HEK293 (cell line): ENCODE data around the gene SLC22A8.

Source experiments
- CTCF ChIA-PET: fragments of 350-600 bp; formaldehyde crosslinking; extraction: SDS; loops from one replicate; lab custom pipeline; 2021; ENCODE audit warnings: antibody characterized with exemption; lab: Yijun Ruan, JAX
- POLR2A ChIA-PET: fragments of 300-600 bp; formaldehyde crosslinking; extraction: SDS; loops from one replicate; lab custom pipeline; 2020; ENCODE audit warnings: antibody characterized with exemption, inconsistent platforms; lab: Yijun Ruan, JAX
- H3K27ac ChIP-seq: fragments of 200-500 bp; sonication (Bioruptor generic); 2 replicates; pipeline ENCODE4 v1.5.1; 2014; ENCODE audit warnings: low read depth, low read length, control low read depth, inconsistent platforms; ENCODE audit errors: extremely low read depth
- H3K36me3 ChIP-seq, 2 experiments: fragments of 200-500 bp in 1 of 2; sonication (Bioruptor generic) in 1 of 2; 1 replicate in 1 of 2; 2 replicates in 1 of 2; pipeline ENCODE4 v1.5.1; 2014 to 2017; ENCODE audit warnings: inconsistent platforms in 2 of 2, low read length in 2 of 2; ENCODE audit not compliant: control insufficient read depth in 2 of 2, insufficient read depth in 1 of 2
- H3K4me1 ChIP-seq: fragments of 200-500 bp; sonication (Bioruptor generic); 2 replicates; pipeline ENCODE4 v1.5.1; 2014; ENCODE audit warnings: mild to moderate bottlenecking, low read length, inconsistent platforms; ENCODE audit not compliant: control insufficient read depth, insufficient read depth
- H3K4me3 ChIP-seq: 2 replicates; pipeline ENCODE4 v1.5.1; 2011; ENCODE audit warnings: low read depth, mild to moderate bottlenecking, control low read depth, low read length, moderate library complexity
- H3K9me3 ChIP-seq: fragments of 200-500 bp; sonication (Bioruptor generic); 2 replicates; pipeline ENCODE4 v1.5.1; 2014; ENCODE audit warnings: low read depth, low read length, inconsistent platforms; ENCODE audit not compliant: control insufficient read depth, insufficient read depth
- HOXA7 ChIP-seq: sonication (generic); formaldehyde crosslinking; IDR thresholded peaks from 2 replicates; pipeline ENCODE4 v1.8.1; 2022; ENCODE audit warnings: missing genetic modification reagents, borderline replicate concordance
- INSM2 ChIP-seq: fragments of 450-650 bp; formaldehyde crosslinking; IDR thresholded peaks from 2 replicates; pipeline ENCODE4 v1.5.1; 2016; ENCODE audit warnings: missing biosample characterization, missing genetic modification characterization
- MZF1 ChIP-seq: fragments of 450-650 bp; formaldehyde crosslinking; IDR thresholded peaks from 2 replicates; pipeline ENCODE4 v1.5.1; 2017; ENCODE audit warnings: missing biosample characterization, missing genetic modification characterization, borderline replicate concordance
- OVOL3 ChIP-seq: fragments of 450-650 bp; formaldehyde crosslinking; IDR thresholded peaks from 2 replicates; pipeline ENCODE4 v1.5.1; 2016; ENCODE audit warnings: missing biosample characterization, missing genetic modification characterization
- PBX3 ChIP-seq: sonication (generic); formaldehyde crosslinking; IDR thresholded peaks from 2 replicates; pipeline ENCODE4 v1.8.1; 2022; ENCODE audit warnings: mild to moderate bottlenecking, moderate library complexity, missing genetic modification reagents
- SP7 ChIP-seq: fragments of 450-650 bp; formaldehyde crosslinking; IDR thresholded peaks from 2 replicates; pipeline ENCODE4 v1.5.1; 2016; ENCODE audit warnings: missing biosample characterization, missing genetic modification characterization
- YY1 ChIP-seq: fragments of 450-650 bp; formaldehyde crosslinking; IDR thresholded peaks from 2 replicates; pipeline ENCODE4 v1.5.1; 2018; ENCODE audit warnings: missing biosample characterization, missing genetic modification characterization
- ZBTB20 ChIP-seq: fragments of 450-650 bp; formaldehyde crosslinking; IDR thresholded peaks from 2 replicates; pipeline ENCODE4 v1.5.1; 2016; ENCODE audit warnings: missing biosample characterization, missing genetic modification characterization
- ZBTB8A ChIP-seq: fragments of 450-650 bp; formaldehyde crosslinking; IDR thresholded peaks from 2 replicates; pipeline ENCODE4 v1.5.1; 2016; ENCODE audit warnings: missing biosample characterization, missing genetic modification characterization
- ZEB2 ChIP-seq: fragments of 450-650 bp; formaldehyde crosslinking; IDR thresholded peaks from 2 replicates; pipeline ENCODE4 v1.5.1; 2016; ENCODE audit warnings: missing biosample characterization, missing genetic modification characterization
- ZFHX2 ChIP-seq: fragments of 450-650 bp; formaldehyde crosslinking; conservative IDR thresholded peaks from 2 replicates; pipeline ENCODE4 v1.5.1; 2016; ENCODE audit warnings: missing biosample characterization, missing genetic modification characterization
- ZNF121 ChIP-seq: fragments of 450-650 bp; formaldehyde crosslinking; IDR thresholded peaks from 2 replicates; pipeline ENCODE4 v1.5.1; 2016; ENCODE audit warnings: missing biosample characterization, missing genetic modification characterization
- ZNF2 ChIP-seq: fragments of 450-650 bp; formaldehyde crosslinking; IDR thresholded peaks from 2 replicates; pipeline ENCODE4 v1.5.1; 2016; ENCODE audit warnings: missing biosample characterization, missing genetic modification characterization
- ZNF302 ChIP-seq: fragments of 450-650 bp; formaldehyde crosslinking; IDR thresholded peaks from 2 replicates; pipeline ENCODE4 v1.5.1; 2016; ENCODE audit warnings: missing biosample characterization, missing genetic modification characterization, low read depth
- ZNF311 ChIP-seq: fragments of 450-650 bp; formaldehyde crosslinking; IDR thresholded peaks from 2 replicates; pipeline ENCODE4 v1.5.1; 2017; ENCODE audit warnings: missing biosample characterization, missing genetic modification characterization, borderline replicate concordance
- ZNF394 ChIP-seq: fragments of 450-650 bp; formaldehyde crosslinking; IDR thresholded peaks from 2 replicates; pipeline ENCODE4 v1.5.1; 2016; ENCODE audit warnings: missing biosample characterization, missing genetic modification characterization, mild to moderate bottlenecking, moderate library complexity, borderline replicate concordance
- ZNF416 ChIP-seq: fragments of 450-650 bp; formaldehyde crosslinking; IDR thresholded peaks from 2 replicates; pipeline ENCODE4 v1.5.1; 2016; ENCODE audit warnings: missing biosample characterization, missing genetic modification characterization
- ZNF639 ChIP-seq: fragments of 450-650 bp; formaldehyde crosslinking; IDR thresholded peaks from 2 replicates; pipeline ENCODE4 v1.5.1; 2016; ENCODE audit warnings: missing biosample characterization, missing genetic modification characterization
- ZNF654 ChIP-seq: fragments of 450-650 bp; formaldehyde crosslinking; IDR thresholded peaks from 2 replicates; pipeline ENCODE4 v1.5.1; 2016; ENCODE audit warnings: low read depth, missing biosample characterization, missing genetic modification characterization
- ZNF768 ChIP-seq: fragments of 450-650 bp; formaldehyde crosslinking; IDR thresholded peaks from 2 replicates; pipeline ENCODE4 v1.5.1; 2018; ENCODE audit warnings: missing biosample characterization, mild to moderate bottlenecking, missing genetic modification characterization

SLC22A8 gene

GRCh38 chr11:62962391-62962790 is 53.2 kb downstream of the SLC22A8 start:
- H3K36me3 ChIP-seq, result no peaks in the 10 kb centered on the region
- H3K4me3 ChIP-seq, result no peak overlapping the region
- ChIA-PET CTCF (interaction anchor here (0.7 to 3.8 kb wide), 3 partner anchors 14 to 73 kb away, joined by 3 to 20 read pairs (median 6); no protein-coding TSS in a partner anchor), POLR2A (no interaction called here)
- no peak overlapping the region for H3K27ac ChIP-seq
- H3K9me3 ChIP-seq, result no peaks in the 10 kb centered on the region
- H3K4me1 ChIP-seq, result no peaks in the 10 kb centered on the region
- TF ChIP-seq ZNF2 (tag by site-specific recombination) (no peak), ZNF394 (tag by site-specific recombination) (no peak), ZNF416 (tag by site-specific recombination) (no peak), ZBTB20 (tag by site-specific recombination) (no peak), ZNF121 (tag by site-specific recombination) (no peak), SP7 (tag by site-specific recombination) (no peak), ZNF768 (no peak), PBX3 (CRISPR knock-in tag) (no peak), INSM2 (tag by site-specific recombination) (no peak), OVOL3 (no peak), ZNF302 (tag by site-specific recombination) (no peak), ZNF639 (no peak), MZF1 (tag by site-specific recombination) (no peak)

- Histone ChIP-seq H3K4me3 (no peak overlapping the region), H3K9me3 (no peaks in the 10 kb centered on the region), H3K36me3 (no peaks in the 10 kb centered on the region), H3K4me1 (no peaks in the 10 kb centered on the region), H3K27ac (no peak overlapping the region)
- no peak for TF ChIP-seq ZEB2
- no peak for TF ChIP-seq HOXA7 (CRISPR knock-in tag)
- no peak for TF ChIP-seq ZFHX2 (tag by site-specific recombination)
- no peak for TF ChIP-seq ZNF311 (tag by site-specific recombination)
- TF ChIP-seq ZNF654 (tag by site-specific recombination), result no peak
- ChIA-PET POLR2A (no interaction called here), CTCF (interaction anchor here (1.0 kb wide), 1 partner anchor 14 kb away, joined by 5 read pairs; no protein-coding TSS in a partner anchor)
Measured at GRCh38 chr11:62961017-62961570, 54.5 kb downstream of the SLC22A8 start.

- TF ChIP-seq ZBTB8A (tag by site-specific recombination) (no peak), ZNF394 (tag by site-specific recombination) (no peak), YY1 (tag by site-specific recombination) (no peak)
- ChIA-PET CTCF (interaction anchor here (1.3 to 1.5 kb wide), 3 partner anchors 15 to 53 kb away, joined by 3 to 7 read pairs (median 7); no protein-coding TSS in a partner anchor), POLR2A (no interaction called here)
- H3K36me3 ChIP-seq, result no peaks in the 10 kb centered on the region
- no peaks in the 10 kb centered on the region for H3K4me1 ChIP-seq
- no peak overlapping the region for H3K4me3 ChIP-seq
- no peaks in the 10 kb centered on the region for H3K9me3 ChIP-seq
- no peak overlapping the region for H3K27ac ChIP-seq
Measured at GRCh38 chr11:62959422-62959980, 56.1 kb downstream of the SLC22A8 start.
